ENCODE data around the gene MROH9. TPM values are rescaled to one million over a fixed set of nuclear protein-coding genes. Genes with fewer than 3 reads are reported as not detected.

MROH9 gene
- total RNA-seq, 3 donors from 2014 or later (not counting 1 experiment from before 2014, with no cell fraction given) = not detected

DNA sequence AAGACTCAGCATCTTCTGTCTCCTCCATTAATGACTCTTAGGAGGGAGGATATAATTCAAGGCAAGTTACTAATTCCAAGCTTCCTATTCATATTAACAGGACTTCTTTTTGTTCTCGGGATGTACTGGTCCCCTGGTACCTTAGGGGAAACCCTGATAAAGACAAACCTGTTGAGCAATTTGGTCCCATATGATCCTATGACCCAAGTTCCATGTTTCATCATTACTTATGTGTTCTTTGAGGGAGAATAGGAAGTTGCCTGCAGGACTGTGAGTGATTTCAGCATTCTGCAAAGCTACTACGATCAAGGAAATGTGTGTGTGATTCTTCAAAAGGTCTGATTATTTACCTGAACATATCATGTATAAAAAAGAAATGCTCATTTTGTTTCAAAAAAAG is 149.5 kb downstream of the MROH9 start:
- Mint-ChIP-seq H3K9me3 (no peaks in the 10 kb centered on the region), H3K27ac (no peak overlapping the region), H3K4me3 (no peak overlapping the region), H3K27me3 (ENCODE audit: low read depth in 2 of 2) (no peaks in the 10 kb centered on the region), H3K36me3 (no peaks in the 10 kb centered on the region), H3K4me1 (no peaks in the 10 kb centered on the region)
- ATAC-seq (no peak), DNase-seq (no peak)
- TF ChIP-seq, protein P1, sequence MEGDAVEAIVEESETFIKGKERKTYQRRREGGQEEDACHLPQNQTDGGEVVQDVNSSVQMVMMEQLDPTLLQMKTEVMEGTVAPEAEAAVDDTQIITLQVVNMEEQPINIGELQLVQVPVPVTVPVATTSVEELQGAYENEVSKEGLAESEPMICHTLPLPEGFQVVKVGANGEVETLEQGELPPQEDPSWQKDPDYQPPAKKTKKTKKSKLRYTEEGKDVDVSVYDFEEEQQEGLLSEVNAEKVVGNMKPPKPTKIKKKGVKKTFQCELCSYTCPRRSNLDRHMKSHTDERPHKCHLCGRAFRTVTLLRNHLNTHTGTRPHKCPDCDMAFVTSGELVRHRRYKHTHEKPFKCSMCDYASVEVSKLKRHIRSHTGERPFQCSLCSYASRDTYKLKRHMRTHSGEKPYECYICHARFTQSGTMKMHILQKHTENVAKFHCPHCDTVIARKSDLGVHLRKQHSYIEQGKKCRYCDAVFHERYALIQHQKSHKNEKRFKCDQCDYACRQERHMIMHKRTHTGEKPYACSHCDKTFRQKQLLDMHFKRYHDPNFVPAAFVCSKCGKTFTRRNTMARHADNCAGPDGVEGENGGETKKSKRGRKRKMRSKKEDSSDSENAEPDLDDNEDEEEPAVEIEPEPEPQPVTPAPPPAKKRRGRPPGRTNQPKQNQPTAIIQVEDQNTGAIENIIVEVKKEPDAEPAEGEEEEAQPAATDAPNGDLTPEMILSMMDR (IDR thresholded peaks at IDR 0.05) = no peak
- H3K9me3 ChIP-seq (ENCODE audit: control insufficient read depth, insufficient read depth, low read length) = no peaks in the 10 kb centered on the region
- H3K4me3 ChIP-seq (ENCODE audit: low read length) = no peak overlapping the region
- intact Hi-C loops (cut with micrococcal nuclease) = no loop called here
- H3K27me3 ChIP-seq (ENCODE audit: control insufficient read depth, insufficient read depth, low read length) = peaks cover 2% of the 10 kb centered on the region
- no peaks in the 10 kb centered on the region for H3K36me3 ChIP-seq (ENCODE audit: control insufficient read depth, insufficient read depth, low read length)
- no peaks in the 10 kb centered on the region for H3K4me1 ChIP-seq (ENCODE audit: control insufficient read depth, insufficient read depth, low read length)
- 86% methylated on average over 2 of the region's 2 CpGs for WGBS (ENCODE audit: insufficient coverage)
- H3K27ac ChIP-seq (ENCODE audit: low read length) = no peak overlapping the region

DNA sequence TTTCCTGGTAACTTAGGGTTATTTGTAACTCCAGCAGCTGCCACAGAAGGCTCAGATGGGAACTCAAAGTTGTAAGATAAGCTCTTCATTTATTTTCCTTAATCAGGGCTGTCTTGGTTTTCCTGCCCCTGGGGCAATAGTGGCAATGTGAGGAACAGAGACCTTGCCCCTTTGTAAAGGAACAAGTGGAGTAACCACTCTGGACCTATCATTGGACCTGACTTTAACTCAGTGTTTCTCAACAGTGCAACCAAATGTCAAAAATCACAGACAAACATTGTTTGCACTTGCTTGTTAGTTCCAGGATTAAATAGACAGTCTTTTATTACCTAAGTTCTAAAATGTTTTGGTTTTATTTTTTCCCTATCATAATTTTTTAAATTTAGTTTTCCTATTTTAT is 152.6 kb downstream of the MROH9 start:
- DNase-seq (no peak), ATAC-seq (no peak)
- Histone ChIP-seq H3K4me3 (ENCODE audit: low read length) (no peak overlapping the region), H3K4me1 (ENCODE audit: control insufficient read depth, insufficient read depth, low read length) (no peaks in the 10 kb centered on the region), H3K36me3 (ENCODE audit: control insufficient read depth, insufficient read depth, low read length) (no peaks in the 10 kb centered on the region), H3K9me3 (ENCODE audit: control insufficient read depth, insufficient read depth, low read length) (no peaks in the 10 kb centered on the region), H3K27ac (ENCODE audit: low read length) (no peak overlapping the region), H3K27me3 (ENCODE audit: control insufficient read depth, insufficient read depth, low read length) (peaks cover 2% of the 10 kb centered on the region)
- intact Hi-C loops (cut with micrococcal nuclease) = no loop called here
- H3K4me3 Mint-ChIP-seq = no peak overlapping the region
- TF ChIP-seq, protein P1 (IDR thresholded peaks at IDR 0.05) = no peak
- H3K4me1 Mint-ChIP-seq = no peaks in the 10 kb centered on the region
- peaks cover 0 to 4% of the 10 kb centered on the region in 2 donors for H3K9me3 Mint-ChIP-seq
- no peak overlapping the region for H3K27ac Mint-ChIP-seq
- no peaks in the 10 kb centered on the region for H3K36me3 Mint-ChIP-seq
- H3K27me3 Mint-ChIP-seq (ENCODE audit: low read depth in 2 of 2) = no peaks in the 10 kb centered on the region

DNA sequence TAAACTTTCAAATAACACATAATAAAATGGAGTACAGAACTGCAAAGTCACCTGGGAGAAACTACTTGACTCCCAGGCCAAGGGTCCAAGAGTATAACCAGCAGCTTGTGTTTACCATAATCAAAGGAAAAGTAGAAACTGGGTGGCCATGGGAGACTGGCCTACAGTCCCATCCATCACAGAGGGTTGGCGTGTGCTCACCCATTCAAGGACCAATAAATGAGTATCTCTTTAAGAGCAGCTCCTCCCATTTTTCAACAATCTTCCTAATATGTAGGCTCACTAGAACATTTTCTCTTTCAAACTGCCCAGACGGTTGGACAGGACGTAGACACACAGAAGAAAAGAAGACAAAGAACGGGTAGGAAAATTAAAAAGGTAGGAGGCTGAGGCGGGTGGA is 155.3 kb downstream of the MROH9 start, which contains the start of gene FMO3:
Gene FMO3, plus strand, starts transcription at position 302 of the 400 bp plus-strand sequence. CDS start 1,754 bp downstream, outside the sequence.
- no peak for DNase-seq
- H3K9me3 ChIP-seq (ENCODE audit: control insufficient read depth, insufficient read depth, low read length) = no peaks in the 10 kb centered on the region
- H3K36me3 ChIP-seq (ENCODE audit: control insufficient read depth, insufficient read depth, low read length) = no peaks in the 10 kb centered on the region
- H3K4me1 ChIP-seq (ENCODE audit: control insufficient read depth, insufficient read depth, low read length) = no peaks in the 10 kb centered on the region
- H3K4me3 Mint-ChIP-seq = no peak within 1 kb of the TSS
- intact Hi-C loops (cut with micrococcal nuclease) = no loop called here
- no peak for ATAC-seq
- peaks cover 2 to 4% of the 10 kb centered on the region in 2 donors for H3K9me3 Mint-ChIP-seq
- H3K27me3 ChIP-seq (ENCODE audit: control insufficient read depth, insufficient read depth, low read length) = no peaks in the 10 kb centered on the region
- no peaks in the 10 kb centered on the region for H3K4me1 Mint-ChIP-seq
- no peak within 1 kb of the TSS for H3K27ac ChIP-seq (ENCODE audit: low read length)
- H3K4me3 ChIP-seq (ENCODE audit: low read length) = no peak within 1 kb of the TSS
- no peak within 1 kb of the TSS for H3K27ac Mint-ChIP-seq
- no peaks in the 10 kb centered on the region for H3K27me3 Mint-ChIP-seq (ENCODE audit: low read depth in 2 of 2)
- WGBS (ENCODE audit: insufficient coverage) = 92% methylated on average over 1 of the region's 5 CpGs
- TF ChIP-seq, protein P1 (IDR thresholded peaks at IDR 0.05) = no peak
- H3K36me3 Mint-ChIP-seq = no peaks in the 10 kb centered on the region

DNA sequence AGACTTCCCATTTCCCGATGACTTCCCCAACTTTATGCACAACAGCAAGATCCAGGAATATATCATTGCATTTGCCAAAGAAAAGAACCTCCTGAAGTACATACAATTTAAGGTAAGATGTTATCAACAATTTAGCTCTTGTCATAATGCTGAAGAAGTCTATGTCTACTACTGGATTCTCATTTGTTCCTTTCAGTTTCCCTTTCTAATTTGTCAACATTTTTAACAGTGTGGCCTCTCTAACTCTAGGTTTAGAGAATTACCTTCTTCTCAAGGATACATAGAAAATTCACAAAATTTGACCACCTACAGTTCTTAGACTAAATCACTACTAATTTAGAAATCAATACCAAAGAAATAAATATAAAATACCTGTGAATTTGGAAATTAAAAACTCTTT is 168.5 kb downstream of the MROH9 start:
- TF ChIP-seq, protein P1 (IDR thresholded peaks at IDR 0.05) = no peak
- WGBS (ENCODE audit: insufficient coverage) = 100% methylated on average over 1 of the region's 1 CpG
- ATAC-seq = no peak

More for the DNA sequence above, 168.5 kb downstream of the MROH9 start:
- Mint-ChIP-seq H3K4me1 (no peaks in the 10 kb centered on the region), H3K4me3 (no peak overlapping the region), H3K9me3 (peaks cover 0 to 2% of the 10 kb centered on the region in 2 donors), H3K27me3 (ENCODE audit: low read depth in 2 of 2) (peaks cover 0 to 2% of the 10 kb centered on the region in 2 donors), H3K27ac (no peak overlapping the region), H3K36me3 (no peaks in the 10 kb centered on the region)
- Histone ChIP-seq H3K4me3 (ENCODE audit: low read length) (no peak overlapping the region), H3K36me3 (ENCODE audit: control insufficient read depth, insufficient read depth, low read length) (no peaks in the 10 kb centered on the region), H3K4me1 (ENCODE audit: control insufficient read depth, insufficient read depth, low read length) (no peaks in the 10 kb centered on the region), H3K27me3 (ENCODE audit: control insufficient read depth, insufficient read depth, low read length) (no peaks in the 10 kb centered on the region), H3K9me3 (ENCODE audit: control insufficient read depth, insufficient read depth, low read length) (no peaks in the 10 kb centered on the region), H3K27ac (ENCODE audit: low read length) (no peak overlapping the region)
- intact Hi-C loops (cut with micrococcal nuclease) = no loop called here
- no peak for DNase-seq

Data from natural killer cell (primary cell).